ENCODE measurements around the gene MRPL34. TPM values are rescaled to one million over a fixed set of nuclear protein-coding genes. Genes with fewer than 3 reads are reported as not detected.
A peak's percentile ranks its signal among the peaks of the same experiment; 100 is the strongest.

MRPL34 gene
- total and polyA plus RNA-seq, 4 donors = 23.3 to 301 (median 140) TPM

GRCh38 chr19:17296273-17296672, 9.4 kb upstream of the MRPL34 start:
- Histone ChIP-seq H3K4me3 (ENCODE audit: low read depth in 1 of 3, low read length in 3 of 3) (no peak overlapping the region), H3K4me1 (ENCODE audit: control insufficient read depth in 4 of 4, insufficient read depth in 4 of 4, low read length in 3 of 4) (peaks cover 0 to 2% (median 0%) of the 10 kb centered on the region in 4 donors), H3K9me3 (ENCODE audit: control insufficient read depth in 4 of 4, low read length in 3 of 4) (peaks cover 0 to 4% (median 3%) of the 10 kb centered on the region in 4 donors), H3K27ac (ENCODE audit: low read depth in 1 of 2, low read length in 2 of 2) (no peak overlapping the region), H3K9ac (ENCODE audit: low read depth in 1 of 2, low read length in 2 of 2) (no peak overlapping the region), H3K36me3 (ENCODE audit: control insufficient read depth in 4 of 4, insufficient read depth in 3 of 4, low read depth in 1 of 4, low read length in 3 of 4) (peaks cover 0 to 9% (median 2%) of the 10 kb centered on the region in 4 donors), H3K27me3 (ENCODE audit: control insufficient read depth in 4 of 4, insufficient read depth in 4 of 4, low read length in 3 of 4) (no peaks in the 10 kb centered on the region)
- TF ChIP-seq RAD21 (IDR thresholded peaks at IDR 0.05) (peak in 1 of 2 donors; percentile 13), HNF4G (IDR thresholded peaks at IDR 0.05) (no peak), REST (IDR thresholded peaks at IDR 0.05) (no peak)
- 82% methylated on average over 4 of the region's 4 CpGs for WGBS
- no peak for DNase-seq (ENCODE audit: low spot score)

- no peak overlapping the region for H3K4me3 ChIP-seq (ENCODE audit: low read depth in 1 of 3, low read length in 3 of 3)
- peaks cover 0 to 9% (median 2%) of the 10 kb centered on the region in 4 donors for H3K36me3 ChIP-seq (ENCODE audit: control insufficient read depth in 4 of 4, insufficient read depth in 3 of 4, low read depth in 1 of 4, low read length in 3 of 4)
- TF ChIP-seq HNF4G (IDR thresholded peaks at IDR 0.05) = no peak
- no peak for TF ChIP-seq EGR1 (IDR thresholded peaks at IDR 0.05; ENCODE audit: low read depth in 2 of 2)
- TF ChIP-seq REST (IDR thresholded peaks at IDR 0.05) = no peak
- H3K27me3 ChIP-seq (ENCODE audit: control insufficient read depth in 4 of 4, insufficient read depth in 4 of 4, low read length in 3 of 4) = no peaks in the 10 kb centered on the region
- peaks cover 0 to 4% (median 3%) of the 10 kb centered on the region in 4 donors for H3K9me3 ChIP-seq (ENCODE audit: control insufficient read depth in 4 of 4, low read length in 3 of 4)
- H3K4me1 ChIP-seq (ENCODE audit: control insufficient read depth in 4 of 4, insufficient read depth in 4 of 4, low read length in 3 of 4) = peaks cover 0 to 2% (median under 1%) of the 10 kb centered on the region in 4 donors
- WGBS = 95% methylated on average over 6 of the region's 6 CpGs
- no peak for DNase-seq (ENCODE audit: low spot score)
- H3K9ac ChIP-seq (ENCODE audit: low read depth in 1 of 2, low read length in 2 of 2) = no peak overlapping the region
- no peak overlapping the region for H3K27ac ChIP-seq (ENCODE audit: low read depth in 1 of 2, low read length in 2 of 2)
Measured at GRCh38 chr19:17296976-17297375, 8.7 kb upstream of the MRPL34 start.

GRCh38 chr19:17300992-17301619, 4.6 kb upstream of the MRPL34 start:
- peaks cover 0 to 4% (median 3%) of the 10 kb centered on the region in 4 donors for H3K9me3 ChIP-seq (ENCODE audit: control insufficient read depth in 4 of 4, low read length in 3 of 4)
- no peaks in the 10 kb centered on the region for H3K27me3 ChIP-seq (ENCODE audit: control insufficient read depth in 4 of 4, insufficient read depth in 4 of 4, low read length in 3 of 4)
- H3K4me3 ChIP-seq (ENCODE audit: low read depth in 1 of 3, low read length in 3 of 3) = no peak overlapping the region
- H3K9ac ChIP-seq (ENCODE audit: low read depth in 1 of 2, low read length in 2 of 2) = no peak overlapping the region
- WGBS = 96% methylated on average over 51 of the region's 51 CpGs
- no peak overlapping the region for H3K27ac ChIP-seq (ENCODE audit: low read depth in 1 of 2, low read length in 2 of 2)
- no peak for DNase-seq (ENCODE audit: low spot score)
- peaks cover 12 to 32% (median 26%) of the 10 kb centered on the region in 4 donors for H3K4me1 ChIP-seq (ENCODE audit: control insufficient read depth in 4 of 4, insufficient read depth in 4 of 4, low read length in 3 of 4)
- H3K36me3 ChIP-seq (ENCODE audit: control insufficient read depth in 4 of 4, insufficient read depth in 3 of 4, low read depth in 1 of 4, low read length in 3 of 4) = peaks cover 0 to 4% (median 0%) of the 10 kb centered on the region in 4 donors
- TF ChIP-seq ATF3 (IDR thresholded peaks at IDR 0.05) (no peak), HNF4G (IDR thresholded peaks at IDR 0.05) (no peak), TAF1 (conservative IDR thresholded peaks at IDR 0.05) (no peak), JUND (IDR thresholded peaks at IDR 0.05) (no peak), ZBTB33 (IDR thresholded peaks at IDR 0.05) (no peak), CTCF (IDR thresholded peaks at IDR 0.05; ENCODE audit: low read depth, low read length, missing input control) (no peak), RXRA (IDR thresholded peaks at IDR 0.05) (no peak), MAX (IDR thresholded peaks at IDR 0.05) (no peak), NR2F2 (IDR thresholded peaks at IDR 0.05) (no peak), EGR1 (IDR thresholded peaks at IDR 0.05; ENCODE audit: low read depth in 2 of 2) (no peak), FOXA1 (IDR thresholded peaks at IDR 0.05) (no peak), YY1 (IDR thresholded peaks at IDR 0.05) (no peak), RAD21 (IDR thresholded peaks at IDR 0.05) (no peak), SP1 (IDR thresholded peaks at IDR 0.05) (no peak)
